GM23338 (cell line): Measurements from ENCODE around the gene CEP68. TPM values are rescaled to one million over a fixed set of nuclear protein-coding genes. Genes with fewer than 3 reads are reported as not detected.

ENCODE experiments used
- ATAC-seq: fragments of 200-7000 bp; cut with Tn5 transposase; 3 replicates; pipeline ENCODE4 v1.9.1; 2020
- DNase-seq: peaks from one replicate; pipeline ENCODE4 v3.0.0-alpha.2; 2015; ENCODE audit warnings: low spot score
- H2AFZ ChIP-seq: fragments of 200-600 bp; sonication (generic); 2 replicates; pipeline ENCODE4 v1.8.0; 2016; ENCODE audit warnings: antibody characterized with exemption, mild to moderate bottlenecking, moderate library complexity
- H3F3A ChIP-seq: fragments of 200-600 bp; sonication (generic); replicated peaks from 2 replicates; pipeline ENCODE4 v1.8.0; 2017; ENCODE audit warnings: antibody characterized with exemption, mixed run types, low read depth
- H3K27ac ChIP-seq: fragments of 200-600 bp; sonication (generic); 2 replicates; pipeline ENCODE4 v1.6.1; 2016; ENCODE audit warnings: low read depth
- H3K27me3 ChIP-seq: fragments of 200-600 bp; sonication (generic); 2 replicates; pipeline ENCODE4 v1.8.0; 2016; ENCODE audit warnings: mild to moderate bottlenecking, mixed run types, moderate library complexity; ENCODE audit not compliant: insufficient read depth
- H3K36me3 ChIP-seq: fragments of 200-600 bp; sonication (generic); 2 replicates; pipeline ENCODE4 v1.8.0; 2016; ENCODE audit warnings: mild to moderate bottlenecking; ENCODE audit not compliant: insufficient read depth
- H3K4me1 ChIP-seq: fragments of 200-600 bp; sonication (generic); 2 replicates; pipeline ENCODE4 v1.8.0; 2016; ENCODE audit warnings: mild to moderate bottlenecking, moderate library complexity; ENCODE audit not compliant: insufficient read depth
- H3K4me2 ChIP-seq: fragments of 200-600 bp; sonication (generic); 2 replicates; pipeline ENCODE4 v1.7.1; 2017; ENCODE audit warnings: mixed run types
- H3K4me3 ChIP-seq: fragments of 200-600 bp; sonication (generic); 2 replicates; pipeline ENCODE4 v1.6.1; 2016; ENCODE audit warnings: mixed run types
- H3K79me2 ChIP-seq: fragments of 200-600 bp; sonication (generic); replicated peaks from 2 replicates; pipeline ENCODE4 v1.8.0; 2017; ENCODE audit warnings: mild to moderate bottlenecking; ENCODE audit not compliant: insufficient read depth
- H3K9me2 ChIP-seq: fragments of 200-600 bp; sonication (generic); 2 replicates; pipeline ENCODE4 v1.8.0; 2017; ENCODE audit not compliant: insufficient read depth
- H4K20me1 ChIP-seq: fragments of 200-600 bp; sonication (generic); replicated peaks from 2 replicates; pipeline ENCODE4 v1.8.0; 2017; ENCODE audit warnings: mild to moderate bottlenecking; ENCODE audit not compliant: insufficient read depth
- H3K27ac Mint-ChIP-seq: 2 replicates; pipeline ENCODE4 v1.8.0; 2020; ENCODE audit warnings: inconsistent platforms, mild to moderate bottlenecking, moderate library complexity, mixed read lengths
- H3K27me3 Mint-ChIP-seq: 3 replicates; pipeline ENCODE4 v1.8.0; 2022; ENCODE audit warnings: low read depth, mild to moderate bottlenecking, moderate library complexity, mixed read lengths, inconsistent platforms; ENCODE audit not compliant: insufficient read depth, poor library complexity
- H3K36me3 Mint-ChIP-seq: 3 replicates; pipeline ENCODE4 v1.8.0; 2021; ENCODE audit warnings: low read depth, mild to moderate bottlenecking, inconsistent platforms, moderate library complexity, mixed read lengths
- H3K4me1 Mint-ChIP-seq: 3 replicates; pipeline ENCODE4 v1.8.0; 2020; ENCODE audit warnings: mild to moderate bottlenecking, inconsistent platforms, mixed read lengths
- H3K4me3 Mint-ChIP-seq: 3 replicates; pipeline ENCODE4 v1.8.0; 2021; ENCODE audit warnings: moderate library complexity, mild to moderate bottlenecking, inconsistent platforms, mixed read lengths
- H3K9me3 Mint-ChIP-seq: 3 replicates; pipeline ENCODE4 v1.8.0; 2020; ENCODE audit warnings: moderate library complexity, mild to moderate bottlenecking, inconsistent platforms, mixed read lengths
- EZH2 ChIP-seq: fragments of 200-600 bp; sonication (generic); IDR thresholded peaks from one replicate; pipeline ENCODE4 v1.8.0; 2017; ENCODE audit warnings: antibody characterized with exemption, mild to moderate bottlenecking, low read depth; ENCODE audit not compliant: unreplicated experiment
- EZH2phosphoT487 ChIP-seq: fragments of 200-600 bp; sonication (generic); IDR thresholded peaks from one replicate; pipeline ENCODE4 v1.8.1; 2018; ENCODE audit warnings: antibody characterized with exemption; ENCODE audit not compliant: unreplicated experiment
- JUNB ChIP-seq: IDR thresholded peaks from one replicate; pipeline ENCODE4 v1.6.1; 2016; ENCODE audit warnings: antibody characterized with exemption; ENCODE audit not compliant: unreplicated experiment
- POLR2AphosphoS5 ChIP-seq: IDR thresholded peaks from 2 replicates; pipeline ENCODE4 v1.6.1; 2016; ENCODE audit warnings: antibody characterized with exemption, low read depth
- long read RNA-seq: library from polyadenylated mRNA; unstranded; transcript quantifications from one replicate; pipeline ENCODE4 v2.0.0, GENCODE V29; 2020; ENCODE audit not compliant: unreplicated experiment
- polyA plus RNA-seq: library from polyadenylated mRNA; unstranded; fragments of >200 nt; fragmentation: Nextera tagmentation; extraction: Ambion mirVana; gene quantifications from 2 replicates; pipeline ENCODE4 v1.2.1, GENCODE V29; 2016
- total RNA-seq: library from RNA; depleted of rRNA; stranded (reverse); fragments of >200 nt; shearing (Covaris generic); gene quantifications from 2 replicates; pipeline ENCODE4 v1.2.3, GENCODE V29; 2014; rRNA removed
- TF ChIP-seq, protein P1 (sequence below), 2 experiments: fragments of 200-600 bp in 1 of 2; sonication (generic) in 1 of 2; conservative IDR thresholded peaks; 2 replicates each; pipeline versions ENCODE4 v1.5.1 to v1.6.1; 2016 to 2017; ENCODE audit warnings: antibody characterized with exemption in 2 of 2, low read depth in 2 of 2, mild to moderate bottlenecking in 2 of 2, moderate library complexity in 1 of 2
- TF ChIP-seq, protein P2 (sequence below): IDR thresholded peaks from 2 replicates; pipeline ENCODE4 v1.6.1; 2016; ENCODE audit warnings: antibody characterized with exemption
- TF ChIP-seq, protein P3 (sequence below): IDR thresholded peaks from one replicate; pipeline ENCODE4 v1.6.1; 2018; ENCODE audit warnings: antibody characterized with exemption; ENCODE audit not compliant: unreplicated experiment

The CEP68 gene
- 20.7 and 24.4 TPM in 2 replicates for total RNA-seq
- 11.8 and 13.0 TPM in 2 replicates for polyA plus RNA-seq
- long read RNA-seq, full-length matches to known transcripts: 3 of 11 reads
- long read RNA-seq, partial matches to known transcripts: 4 of 11 reads
- long read RNA-seq, other reads (novel, unspliced or antisense): 4 of 11 reads

- DNase-seq: peak; percentile 99
- Histone ChIP-seq H3K9me2 (no peaks in the 10 kb centered on the region), H2AFZ (peak within 1 kb of the TSS; percentile 73; the same call in 1 of the 2 replicates), H4K20me1 (peaks cover 18% of the 10 kb centered on the region), H3K4me1 (peaks cover 14% of the 10 kb centered on the region), H3K4me2 (peak within 1 kb of the TSS; percentile 85), H3K27ac (0 out of 2 replicates have a peak within 1 kb of the TSS, but pooled peaks have one; percentile 50), H3K36me3 (0 out of 2 replicates have a peak, but pooled peaks cover 6% of the 10 kb centered on the region), H3K4me3 (peak within 1 kb of the TSS; percentile 83), H3F3A (no peaks in the 10 kb centered on the region), H3K79me2 (peaks cover 56% of the 10 kb centered on the region), H3K27me3 (no peaks in the 10 kb centered on the region)
- Mint-ChIP-seq H3K27me3 (peaks cover 9% of the 10 kb centered on the region), H3K9me3 (no peaks in the 10 kb centered on the region; the same call in 2 of the 3 replicates), H3K36me3 (peaks cover 28% of the 10 kb centered on the region), H3K4me1 (peaks cover 33% of the 10 kb centered on the region), H3K27ac (peak within 1 kb of the TSS; percentile 88), H3K4me3 (peak within 1 kb of the TSS; percentile 92)
- TF ChIP-seq POLR2AphosphoS5: peak; percentile 97
- TF ChIP-seq, protein P1, sequence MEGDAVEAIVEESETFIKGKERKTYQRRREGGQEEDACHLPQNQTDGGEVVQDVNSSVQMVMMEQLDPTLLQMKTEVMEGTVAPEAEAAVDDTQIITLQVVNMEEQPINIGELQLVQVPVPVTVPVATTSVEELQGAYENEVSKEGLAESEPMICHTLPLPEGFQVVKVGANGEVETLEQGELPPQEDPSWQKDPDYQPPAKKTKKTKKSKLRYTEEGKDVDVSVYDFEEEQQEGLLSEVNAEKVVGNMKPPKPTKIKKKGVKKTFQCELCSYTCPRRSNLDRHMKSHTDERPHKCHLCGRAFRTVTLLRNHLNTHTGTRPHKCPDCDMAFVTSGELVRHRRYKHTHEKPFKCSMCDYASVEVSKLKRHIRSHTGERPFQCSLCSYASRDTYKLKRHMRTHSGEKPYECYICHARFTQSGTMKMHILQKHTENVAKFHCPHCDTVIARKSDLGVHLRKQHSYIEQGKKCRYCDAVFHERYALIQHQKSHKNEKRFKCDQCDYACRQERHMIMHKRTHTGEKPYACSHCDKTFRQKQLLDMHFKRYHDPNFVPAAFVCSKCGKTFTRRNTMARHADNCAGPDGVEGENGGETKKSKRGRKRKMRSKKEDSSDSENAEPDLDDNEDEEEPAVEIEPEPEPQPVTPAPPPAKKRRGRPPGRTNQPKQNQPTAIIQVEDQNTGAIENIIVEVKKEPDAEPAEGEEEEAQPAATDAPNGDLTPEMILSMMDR (conservative IDR thresholded peaks at IDR 0.05; ENCODE audit: low read depth in 2 of 2): no peak
- ATAC-seq: peak; percentile 94
Measured at GRCh38 chr2:65056215-65057053, at the start of gene CEP68. TSS of gene CEP68 (plus strand) at chr2:65056416. CDS start at chr2:65069445, 13,029 bp downstream.

DNA sequence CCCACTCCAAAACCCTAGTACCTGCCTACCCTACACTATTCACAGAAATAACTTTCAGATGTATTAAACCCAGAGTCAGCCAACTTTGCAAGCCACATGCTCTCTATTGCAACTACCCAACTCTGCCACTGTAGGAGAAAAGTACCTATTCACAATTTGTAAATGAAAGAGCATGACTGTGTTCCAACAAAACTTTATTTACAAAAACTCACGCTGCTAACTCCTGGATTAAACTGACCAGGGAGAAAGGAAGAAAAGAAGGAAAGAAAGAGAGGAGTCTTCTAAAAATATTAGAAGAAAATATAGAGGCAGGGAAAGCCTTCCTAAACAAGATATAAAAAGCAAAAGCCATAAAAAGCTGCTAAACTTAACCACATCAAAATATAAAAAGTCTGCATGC lies 42.4 kb upstream of the CEP68 start:
- Histone ChIP-seq H3K4me1 (peaks cover 11% of the 10 kb centered on the region; the same call in 1 of the 2 replicates), H3K9me2 (no peaks in the 10 kb centered on the region), H3K79me2 (no peaks in the 10 kb centered on the region), H3K27ac (no peak overlapping the region), H3K27me3 (no peaks in the 10 kb centered on the region), H2AFZ (no peak overlapping the region), H3F3A (no peaks in the 10 kb centered on the region), H4K20me1 (no peaks in the 10 kb centered on the region), H3K4me2 (no peak overlapping the region), H3K36me3 (no peaks in the 10 kb centered on the region), H3K4me3 (no peak overlapping the region)
- Mint-ChIP-seq H3K4me1 (peaks cover 13% of the 10 kb centered on the region), H3K9me3 (no peaks in the 10 kb centered on the region), H3K27me3 (peaks cover 2% of the 10 kb centered on the region), H3K36me3 (no peaks in the 10 kb centered on the region; the same call in none of the 3 replicates), H3K4me3 (no peak overlapping the region), H3K27ac (peak overlapping the region; percentile 29)
- DNase-seq (no peak), ATAC-seq (peak; percentile 35; the same call in 1 of the 3 replicates)
- TF ChIP-seq EZH2: no peak
- TF ChIP-seq, protein P2, sequence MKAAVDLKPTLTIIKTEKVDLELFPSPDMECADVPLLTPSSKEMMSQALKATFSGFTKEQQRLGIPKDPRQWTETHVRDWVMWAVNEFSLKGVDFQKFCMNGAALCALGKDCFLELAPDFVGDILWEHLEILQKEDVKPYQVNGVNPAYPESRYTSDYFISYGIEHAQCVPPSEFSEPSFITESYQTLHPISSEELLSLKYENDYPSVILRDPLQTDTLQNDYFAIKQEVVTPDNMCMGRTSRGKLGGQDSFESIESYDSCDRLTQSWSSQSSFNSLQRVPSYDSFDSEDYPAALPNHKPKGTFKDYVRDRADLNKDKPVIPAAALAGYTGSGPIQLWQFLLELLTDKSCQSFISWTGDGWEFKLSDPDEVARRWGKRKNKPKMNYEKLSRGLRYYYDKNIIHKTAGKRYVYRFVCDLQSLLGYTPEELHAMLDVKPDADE: no peak
- no peak for TF ChIP-seq EZH2phosphoT487
- TF ChIP-seq JUNB: no peak
- TF ChIP-seq, protein P1 (conservative IDR thresholded peaks at IDR 0.05; ENCODE audit: low read depth in 2 of 2): no peak
- TF ChIP-seq, protein P3, sequence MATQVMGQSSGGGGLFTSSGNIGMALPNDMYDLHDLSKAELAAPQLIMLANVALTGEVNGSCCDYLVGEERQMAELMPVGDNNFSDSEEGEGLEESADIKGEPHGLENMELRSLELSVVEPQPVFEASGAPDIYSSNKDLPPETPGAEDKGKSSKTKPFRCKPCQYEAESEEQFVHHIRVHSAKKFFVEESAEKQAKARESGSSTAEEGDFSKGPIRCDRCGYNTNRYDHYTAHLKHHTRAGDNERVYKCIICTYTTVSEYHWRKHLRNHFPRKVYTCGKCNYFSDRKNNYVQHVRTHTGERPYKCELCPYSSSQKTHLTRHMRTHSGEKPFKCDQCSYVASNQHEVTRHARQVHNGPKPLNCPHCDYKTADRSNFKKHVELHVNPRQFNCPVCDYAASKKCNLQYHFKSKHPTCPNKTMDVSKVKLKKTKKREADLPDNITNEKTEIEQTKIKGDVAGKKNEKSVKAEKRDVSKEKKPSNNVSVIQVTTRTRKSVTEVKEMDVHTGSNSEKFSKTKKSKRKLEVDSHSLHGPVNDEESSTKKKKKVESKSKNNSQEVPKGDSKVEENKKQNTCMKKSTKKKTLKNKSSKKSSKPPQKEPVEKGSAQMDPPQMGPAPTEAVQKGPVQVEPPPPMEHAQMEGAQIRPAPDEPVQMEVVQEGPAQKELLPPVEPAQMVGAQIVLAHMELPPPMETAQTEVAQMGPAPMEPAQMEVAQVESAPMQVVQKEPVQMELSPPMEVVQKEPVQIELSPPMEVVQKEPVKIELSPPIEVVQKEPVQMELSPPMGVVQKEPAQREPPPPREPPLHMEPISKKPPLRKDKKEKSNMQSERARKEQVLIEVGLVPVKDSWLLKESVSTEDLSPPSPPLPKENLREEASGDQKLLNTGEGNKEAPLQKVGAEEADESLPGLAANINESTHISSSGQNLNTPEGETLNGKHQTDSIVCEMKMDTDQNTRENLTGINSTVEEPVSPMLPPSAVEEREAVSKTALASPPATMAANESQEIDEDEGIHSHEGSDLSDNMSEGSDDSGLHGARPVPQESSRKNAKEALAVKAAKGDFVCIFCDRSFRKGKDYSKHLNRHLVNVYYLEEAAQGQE: no peak
- TF ChIP-seq POLR2AphosphoS5: no peak
